Measurements from ENCODE around the gene SPRYD7.

- TF ChIP-seq, protein P1, sequence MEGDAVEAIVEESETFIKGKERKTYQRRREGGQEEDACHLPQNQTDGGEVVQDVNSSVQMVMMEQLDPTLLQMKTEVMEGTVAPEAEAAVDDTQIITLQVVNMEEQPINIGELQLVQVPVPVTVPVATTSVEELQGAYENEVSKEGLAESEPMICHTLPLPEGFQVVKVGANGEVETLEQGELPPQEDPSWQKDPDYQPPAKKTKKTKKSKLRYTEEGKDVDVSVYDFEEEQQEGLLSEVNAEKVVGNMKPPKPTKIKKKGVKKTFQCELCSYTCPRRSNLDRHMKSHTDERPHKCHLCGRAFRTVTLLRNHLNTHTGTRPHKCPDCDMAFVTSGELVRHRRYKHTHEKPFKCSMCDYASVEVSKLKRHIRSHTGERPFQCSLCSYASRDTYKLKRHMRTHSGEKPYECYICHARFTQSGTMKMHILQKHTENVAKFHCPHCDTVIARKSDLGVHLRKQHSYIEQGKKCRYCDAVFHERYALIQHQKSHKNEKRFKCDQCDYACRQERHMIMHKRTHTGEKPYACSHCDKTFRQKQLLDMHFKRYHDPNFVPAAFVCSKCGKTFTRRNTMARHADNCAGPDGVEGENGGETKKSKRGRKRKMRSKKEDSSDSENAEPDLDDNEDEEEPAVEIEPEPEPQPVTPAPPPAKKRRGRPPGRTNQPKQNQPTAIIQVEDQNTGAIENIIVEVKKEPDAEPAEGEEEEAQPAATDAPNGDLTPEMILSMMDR (IDR thresholded peaks at IDR 0.05), result peak; percentile 88 to 98 (median 97)
- TF ChIP-seq POLR2A (IDR thresholded peaks at IDR 0.05), result peak; percentile 33
Observed at GRCh38 chr13:49936075-49936967, at the start of gene SPRYD7.
